Measurements from ENCODE around the gene SRP9.

SRP9 gene

GRCh38 chr1:225747566-225747965 lies 30.1 kb upstream of the SRP9 start:
- no peak for TF ChIP-seq CTCF (IDR thresholded peaks at IDR 0.05; ENCODE audit: insufficient read depth, low read depth, low read length, missing control alignments)
- DNase-seq (ENCODE audit: low read depth), result no peak
- H3K4me3 ChIP-seq (ENCODE audit: low read depth, low read length), result no peak overlapping the region

- TF ChIP-seq CTCF (IDR thresholded peaks at IDR 0.05; ENCODE audit: insufficient read depth, low read depth, low read length, missing control alignments), result no peak
- H3K4me3 ChIP-seq (ENCODE audit: low read depth, low read length), result no peak overlapping the region
- DNase-seq (ENCODE audit: low read depth), result no peak
Measured at GRCh38 chr1:225748529-225748928, 29.1 kb upstream of the SRP9 start.

- no peak for DNase-seq (ENCODE audit: low read depth)
- H3K4me3 ChIP-seq (ENCODE audit: low read depth, low read length), result no peak overlapping the region
- no peak for TF ChIP-seq CTCF (IDR thresholded peaks at IDR 0.05; ENCODE audit: insufficient read depth, low read depth, low read length, missing control alignments)
Measured at GRCh38 chr1:225749706-225750105, 27.9 kb upstream of the SRP9 start.

GRCh38 chr1:225750420-225750819 lies 27.2 kb upstream of the SRP9 start:
- H3K4me3 ChIP-seq (ENCODE audit: low read depth, low read length), result no peak overlapping the region
- no peak for DNase-seq (ENCODE audit: low read depth)
- no peak for TF ChIP-seq CTCF (IDR thresholded peaks at IDR 0.05; ENCODE audit: insufficient read depth, low read depth, low read length, missing control alignments)

- no peak overlapping the region for H3K4me3 ChIP-seq (ENCODE audit: low read depth, low read length)
- DNase-seq (ENCODE audit: low read depth), result no peak
- no peak for TF ChIP-seq CTCF (IDR thresholded peaks at IDR 0.05; ENCODE audit: insufficient read depth, low read depth, low read length, missing control alignments)
Measured at GRCh38 chr1:225750875-225751824, 26.5 kb upstream of the SRP9 start.

GRCh38 chr1:225752245-225752644 lies 25.4 kb upstream of the SRP9 start:
- H3K4me3 ChIP-seq (ENCODE audit: low read depth, low read length), result no peak overlapping the region
- TF ChIP-seq CTCF (IDR thresholded peaks at IDR 0.05; ENCODE audit: insufficient read depth, low read depth, low read length, missing control alignments), result no peak
- DNase-seq (ENCODE audit: low read depth), result no peak

Data from GM12865 (cell line).